GM18870 (cell line): ENCODE measurements around the gene CRHBP.
"Not testable (repeated sequence)": the region's sequence is repeated elsewhere in the genome, so short reads cannot be mapped to it uniquely, and the experiment has no call there.

Experiments
- ATAC-seq: cut with Tn5 transposase; IDR thresholded peaks from one replicate; pipeline ENCODE4 v1.9.1; 2021; ENCODE audit warnings: moderate library complexity; ENCODE audit not compliant: unreplicated experiment

The CRHBP gene

DNA sequence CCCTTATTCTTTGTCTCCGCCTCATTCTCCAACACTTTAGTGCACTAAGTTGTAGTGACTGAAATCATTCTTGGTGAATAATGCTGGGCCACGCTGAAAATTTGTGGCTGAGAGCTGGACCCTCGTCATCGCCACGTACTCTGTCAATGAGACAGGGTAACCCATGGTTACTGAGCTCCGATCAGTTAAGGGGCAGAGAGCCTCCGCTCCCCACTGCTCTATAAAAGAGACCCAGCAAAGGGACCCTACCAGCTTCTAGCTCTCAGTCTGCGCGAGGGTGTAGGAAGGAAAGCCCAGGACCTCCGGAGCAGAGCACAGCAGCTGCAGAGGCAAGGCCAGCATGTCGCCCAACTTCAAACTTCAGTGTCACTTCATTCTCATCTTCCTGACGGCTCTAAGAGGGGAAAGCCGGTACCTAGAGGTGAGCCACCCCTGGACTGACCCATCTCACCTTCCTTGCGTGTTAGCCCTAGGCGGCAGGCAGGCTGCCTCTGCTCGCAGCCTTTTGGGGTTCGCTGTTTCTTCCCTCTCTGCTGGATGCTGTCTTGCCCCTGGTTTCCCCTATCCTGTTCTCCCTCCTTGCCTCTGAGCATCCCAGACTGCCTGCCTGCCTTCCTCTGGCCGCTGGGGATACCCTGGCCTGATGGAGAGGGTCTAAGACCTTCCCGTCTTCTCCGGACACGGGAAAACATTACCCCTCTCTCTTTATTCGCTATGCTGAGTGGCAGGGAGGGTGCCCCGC is at the start of gene CRHBP:
Gene CRHBP, plus strand, starts transcription at position 251 of the 742 bp plus-strand sequence. Its CDS starts 90 bp downstream, at position 341.
- no peak for ATAC-seq

DNA sequence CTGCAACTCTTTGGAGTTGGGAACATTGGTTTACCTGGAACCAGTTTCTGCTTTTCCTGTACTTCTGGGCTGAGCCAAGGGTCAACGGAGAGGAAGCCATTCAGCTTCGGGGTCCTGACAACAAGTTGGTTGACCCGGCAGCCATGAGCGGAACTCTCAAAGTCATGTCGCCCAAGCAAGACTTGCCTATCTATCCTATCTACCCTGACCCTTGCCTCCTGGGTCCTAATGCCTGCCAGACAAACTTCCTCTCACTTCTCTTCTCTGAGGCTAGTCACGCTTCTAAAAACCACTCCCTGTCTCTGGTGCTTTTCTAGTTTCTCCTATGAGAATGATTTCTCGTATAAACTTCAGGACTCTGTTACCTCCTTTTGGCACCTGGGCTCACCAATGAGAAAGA is 44.7 kb upstream of the CRHBP start:
- ATAC-seq: no peak

GRCh38 chr5:76910344-76910933 is 42.4 kb upstream of the CRHBP start:
- not testable (repeated sequence) for ATAC-seq

DNA sequence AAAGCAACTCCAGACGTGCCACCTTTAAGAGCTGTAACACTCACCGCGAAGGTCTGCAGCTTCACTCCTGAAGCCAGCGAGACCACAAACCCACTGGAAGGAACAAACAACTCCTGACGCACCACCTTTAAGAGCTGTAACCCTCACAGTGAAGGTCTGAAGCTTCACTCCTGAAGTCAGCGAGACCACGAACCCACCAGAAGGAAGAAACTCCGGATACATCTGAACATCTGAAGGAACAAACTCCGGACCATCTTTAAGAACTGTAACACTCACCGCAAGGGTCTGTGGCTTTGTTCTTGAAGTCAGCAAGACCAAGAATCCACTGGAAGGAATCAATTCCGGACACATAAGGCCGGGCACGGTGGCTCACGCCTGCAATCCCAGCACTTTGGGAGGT is 38.2 kb upstream of the CRHBP start:
- not testable (repeated sequence) for ATAC-seq

DNA sequence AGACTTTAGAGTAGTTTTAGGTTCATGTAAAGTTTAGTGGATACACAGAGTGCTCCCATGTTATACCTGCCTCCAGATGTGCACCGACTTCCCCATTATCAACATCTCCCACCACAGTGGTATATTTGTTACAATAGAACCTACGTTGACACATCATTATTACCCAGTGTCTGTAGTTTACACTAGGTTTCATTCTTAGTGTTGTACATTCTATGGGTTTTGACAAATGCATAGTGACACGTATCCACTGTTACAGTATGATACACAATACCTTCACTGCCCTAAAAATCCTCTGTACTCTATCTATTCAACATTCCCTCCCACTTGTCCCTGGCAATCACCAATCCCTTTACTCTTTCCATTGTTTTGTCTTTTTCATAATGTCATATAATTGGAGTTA is 34.3 kb upstream of the CRHBP start:
- ATAC-seq: no peak

GRCh38 chr5:76920491-76920890 is 32.4 kb upstream of the CRHBP start:
- ATAC-seq: no peak

GRCh38 chr5:76926329-76927105 is 26.3 kb upstream of the CRHBP start:
- no peak for ATAC-seq

GRCh38 chr5:76927961-76928360 is 24.9 kb upstream of the CRHBP start:
- no peak for ATAC-seq

DNA sequence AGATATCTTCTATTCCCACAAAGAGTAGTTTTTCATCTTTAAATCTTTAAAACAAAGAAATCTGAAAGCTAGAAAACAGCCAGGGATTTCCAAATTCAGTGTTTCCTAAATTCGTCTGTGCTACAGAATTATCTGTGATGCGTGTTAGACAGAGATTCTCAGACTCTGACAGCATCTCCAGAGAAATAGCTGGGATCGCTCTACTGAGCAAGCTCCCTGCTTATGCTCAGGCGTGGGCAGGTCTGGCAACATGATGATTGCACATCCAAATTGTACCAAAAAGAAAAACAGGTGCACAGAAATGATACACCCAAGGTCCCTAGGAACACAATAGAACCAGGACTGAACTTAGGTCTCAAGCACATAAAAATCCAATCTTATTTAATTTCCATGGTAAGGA is 22.8 kb upstream of the CRHBP start:
- ATAC-seq: no peak

DNA sequence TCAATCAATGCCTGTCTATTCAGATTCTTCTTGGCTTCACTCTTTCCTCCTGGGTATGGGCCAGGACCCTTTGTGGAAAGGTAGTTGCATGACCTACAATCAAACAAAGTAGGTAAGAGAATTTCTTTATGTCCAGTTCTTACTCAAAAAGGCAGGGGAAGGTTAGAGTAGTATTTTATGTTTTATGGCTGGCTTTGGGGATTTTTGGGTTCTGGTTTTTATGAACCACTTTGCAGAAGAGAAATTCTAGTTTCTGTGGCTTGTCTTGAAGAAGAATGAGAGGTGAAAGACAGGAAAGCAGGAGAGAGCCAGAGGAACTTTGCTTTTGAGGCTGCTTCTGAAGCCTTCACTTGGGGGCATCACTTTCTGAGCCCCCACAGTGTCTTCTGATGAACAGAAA is 14.7 kb upstream of the CRHBP start:
- ATAC-seq: no peak

- ATAC-seq: no peak
Measured at GRCh38 chr5:76941000-76941399, 11.8 kb upstream of the CRHBP start.

DNA sequence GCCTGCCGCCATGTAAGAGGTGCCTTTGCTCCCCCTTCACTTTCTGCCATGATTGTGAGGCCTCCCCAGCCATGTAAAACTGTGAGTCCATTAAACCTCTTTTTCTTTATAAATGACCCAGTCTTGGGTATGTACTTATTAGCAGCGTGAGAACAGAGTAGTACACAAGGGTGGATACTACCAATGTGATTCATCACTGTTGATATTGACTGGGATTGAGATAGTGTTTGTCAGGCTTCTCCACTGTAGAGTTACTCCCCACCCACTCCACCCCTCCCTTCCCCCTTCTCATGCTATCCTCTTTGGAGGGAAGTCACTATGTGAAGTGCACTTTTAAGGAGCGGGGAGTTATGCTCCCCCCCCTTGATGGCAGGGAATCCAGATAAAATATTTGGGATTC is 11.4 kb upstream of the CRHBP start:
- no peak for ATAC-seq

DNA sequence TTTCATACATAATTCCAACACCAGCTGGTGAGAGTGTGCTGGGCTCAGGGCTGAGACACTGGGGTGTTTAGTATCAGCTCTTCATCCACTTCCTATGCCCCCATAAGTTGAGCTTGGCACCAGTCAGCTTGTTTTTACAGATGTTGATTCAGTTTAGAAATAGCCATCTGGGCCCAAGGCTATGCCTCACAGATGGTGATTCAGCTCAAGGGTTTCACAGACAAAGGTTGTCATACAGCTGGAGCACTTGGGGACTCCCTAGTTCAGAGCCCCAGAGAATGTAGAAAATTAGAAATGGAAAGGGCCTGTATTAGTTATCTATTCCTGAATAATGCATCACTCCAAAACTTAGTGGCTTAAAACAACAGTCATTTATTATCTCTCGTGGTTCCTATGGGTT is 10.3 kb upstream of the CRHBP start:
- ATAC-seq: no peak

GRCh38 chr5:76943006-76943405 is 9.8 kb upstream of the CRHBP start:
- no peak for ATAC-seq

DNA sequence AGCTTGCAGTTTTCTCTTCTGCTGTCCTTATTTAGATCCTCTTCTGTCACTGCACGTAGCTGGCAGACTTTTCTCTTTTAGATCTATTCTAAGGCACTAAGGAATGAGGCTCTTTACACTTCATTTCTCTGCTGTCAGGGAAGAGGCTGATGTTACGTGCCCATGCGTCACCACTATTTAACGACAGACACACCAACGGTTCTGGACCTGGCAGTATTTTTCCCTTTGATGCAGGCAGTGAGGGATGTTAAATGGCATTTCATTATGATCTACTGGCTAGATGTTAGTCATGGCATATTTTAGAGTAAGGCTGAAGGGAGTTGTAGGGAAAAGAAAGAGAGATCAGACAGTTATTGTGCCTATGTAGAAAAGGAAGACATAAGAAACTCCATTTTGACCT is 8.2 kb upstream of the CRHBP start:
- no peak for ATAC-seq

GRCh38 chr5:76945238-76945637 is 7.6 kb upstream of the CRHBP start:
- ATAC-seq: not testable (repeated sequence)

DNA sequence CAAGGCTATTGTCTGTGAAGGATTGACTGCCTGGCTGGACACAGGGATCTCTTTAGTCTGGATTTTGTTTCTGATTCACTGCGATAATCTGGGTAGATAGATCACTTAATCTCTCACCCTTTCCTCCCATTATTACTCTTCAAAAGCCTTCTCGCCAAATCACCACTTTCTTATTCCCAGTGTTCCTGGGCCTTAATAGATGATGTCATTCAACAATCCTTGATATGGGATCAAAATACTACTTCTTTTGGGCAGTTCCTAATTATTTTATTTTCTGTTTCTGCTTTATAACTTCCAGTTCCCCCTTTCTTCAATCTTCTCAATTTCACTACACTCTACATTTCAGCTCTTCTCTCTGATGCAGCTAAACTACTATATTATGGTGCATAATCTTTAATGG is 6.8 kb upstream of the CRHBP start:
- ATAC-seq: no peak

- ATAC-seq: no peak
Measured at GRCh38 chr5:76947082-76947503, 5.8 kb upstream of the CRHBP start.

DNA sequence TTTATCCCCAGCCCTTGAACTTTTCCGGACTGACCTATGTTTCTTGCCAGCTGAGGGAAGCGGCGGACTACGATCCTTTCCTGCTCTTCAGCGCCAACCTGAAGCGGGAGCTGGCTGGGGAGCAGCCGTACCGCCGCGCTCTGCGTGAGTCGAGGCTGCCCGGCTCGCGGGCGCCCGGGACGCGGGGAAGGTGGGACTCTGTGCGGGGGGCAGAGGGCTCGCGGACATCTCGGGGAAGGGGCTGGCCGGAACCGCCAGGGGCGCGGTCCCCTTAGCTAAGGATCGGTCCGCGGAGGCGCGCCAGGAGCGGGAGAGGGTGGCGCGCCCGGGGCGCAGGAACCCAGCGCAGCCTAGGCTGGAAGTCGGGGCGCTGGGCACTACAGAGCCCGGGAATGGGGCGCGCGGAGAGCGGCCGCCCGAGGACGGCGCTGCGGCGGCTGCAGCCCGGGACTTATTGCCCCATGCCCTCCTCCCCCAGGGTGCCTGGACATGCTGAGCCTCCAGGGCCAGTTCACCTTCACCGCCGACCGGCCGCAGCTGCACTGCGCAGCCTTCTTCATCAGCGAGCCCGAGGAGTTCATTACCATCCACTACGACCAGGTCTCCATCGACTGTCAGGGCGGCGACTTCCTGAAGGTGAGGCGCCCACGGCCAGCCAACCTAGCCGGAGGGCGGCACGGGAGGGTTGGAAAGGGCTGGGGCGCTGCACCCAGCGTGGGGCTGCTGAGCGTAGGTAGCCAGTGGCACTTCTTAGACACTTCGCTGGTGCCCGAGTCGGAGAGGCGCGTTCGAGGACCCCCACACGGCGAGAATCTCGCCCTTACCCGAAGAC is 922 bp downstream of the CRHBP start:
- ATAC-seq: no peak

- ATAC-seq: no peak
Measured at GRCh38 chr5:76954383-76954763, 1.5 kb downstream of the CRHBP start.

GRCh38 chr5:76956033-76956432 is 3.2 kb downstream of the CRHBP start:
- ATAC-seq: no peak
